LNCaP clone FGC (cell line): Measurements from ENCODE around the gene MMP17.

Experiments
- DNase-seq: peaks from one replicate; pipeline ENCODE4 v3.0.0-alpha.2; 2011; ENCODE audit warnings: low read depth
- H3K4me3 ChIP-seq: 2 replicates; pipeline ENCODE4 v1.5.1; 2011; ENCODE audit warnings: mild to moderate bottlenecking, low read depth, low read length, control low read depth
- TF ChIP-seq, protein P1 (sequence below): IDR thresholded peaks from 2 replicates; pipeline ENCODE4 v1.5.1; 2012; ENCODE audit warnings: mild to moderate bottlenecking; ENCODE audit not compliant: control insufficient read depth, insufficient read depth; ENCODE audit errors: extremely low read depth

MMP17 gene

DNA sequence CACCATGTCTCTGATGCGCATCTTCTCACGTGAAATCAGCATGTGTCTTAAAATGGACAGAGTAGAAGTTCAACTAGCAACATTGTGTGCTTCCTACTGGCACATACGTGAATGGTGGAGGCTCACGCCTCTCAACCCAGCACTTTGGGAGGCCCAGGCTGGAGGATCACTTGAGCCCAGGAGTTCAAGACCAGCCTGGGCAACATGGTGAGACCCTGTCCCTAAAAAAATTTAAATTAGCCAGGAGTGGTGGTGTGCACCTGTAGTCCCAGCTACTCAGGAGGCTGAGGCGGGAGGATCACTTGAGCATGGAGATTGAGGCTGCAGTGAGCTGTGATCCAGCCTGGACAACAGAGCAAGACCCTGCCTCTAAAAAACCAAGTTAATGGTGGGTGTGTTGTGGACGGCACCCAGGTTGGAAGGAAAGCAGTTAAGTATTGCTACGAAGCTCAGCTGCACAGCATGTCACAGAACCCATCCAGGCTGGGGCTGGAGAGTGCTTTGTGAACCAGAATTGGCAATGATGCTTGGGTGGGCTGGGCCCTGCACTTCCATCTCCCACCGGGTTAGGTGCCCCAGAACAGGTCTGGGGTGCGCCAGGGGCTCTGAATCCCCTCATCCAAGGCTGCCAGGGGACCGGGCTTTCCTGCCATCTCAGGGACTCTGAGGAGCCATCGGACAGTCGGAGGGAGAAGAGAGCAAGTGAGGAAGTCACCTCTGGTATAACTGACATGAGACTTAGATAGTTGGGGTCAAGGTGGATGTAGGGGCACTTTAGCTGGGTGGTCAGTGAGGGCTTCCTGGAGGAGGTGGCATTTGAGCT, 33.3 kb downstream of the MMP17 start:
- no peak for DNase-seq
- no peak overlapping the region for H3K4me3 ChIP-seq
- TF ChIP-seq, protein P1, sequence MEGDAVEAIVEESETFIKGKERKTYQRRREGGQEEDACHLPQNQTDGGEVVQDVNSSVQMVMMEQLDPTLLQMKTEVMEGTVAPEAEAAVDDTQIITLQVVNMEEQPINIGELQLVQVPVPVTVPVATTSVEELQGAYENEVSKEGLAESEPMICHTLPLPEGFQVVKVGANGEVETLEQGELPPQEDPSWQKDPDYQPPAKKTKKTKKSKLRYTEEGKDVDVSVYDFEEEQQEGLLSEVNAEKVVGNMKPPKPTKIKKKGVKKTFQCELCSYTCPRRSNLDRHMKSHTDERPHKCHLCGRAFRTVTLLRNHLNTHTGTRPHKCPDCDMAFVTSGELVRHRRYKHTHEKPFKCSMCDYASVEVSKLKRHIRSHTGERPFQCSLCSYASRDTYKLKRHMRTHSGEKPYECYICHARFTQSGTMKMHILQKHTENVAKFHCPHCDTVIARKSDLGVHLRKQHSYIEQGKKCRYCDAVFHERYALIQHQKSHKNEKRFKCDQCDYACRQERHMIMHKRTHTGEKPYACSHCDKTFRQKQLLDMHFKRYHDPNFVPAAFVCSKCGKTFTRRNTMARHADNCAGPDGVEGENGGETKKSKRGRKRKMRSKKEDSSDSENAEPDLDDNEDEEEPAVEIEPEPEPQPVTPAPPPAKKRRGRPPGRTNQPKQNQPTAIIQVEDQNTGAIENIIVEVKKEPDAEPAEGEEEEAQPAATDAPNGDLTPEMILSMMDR = no peak

DNA sequence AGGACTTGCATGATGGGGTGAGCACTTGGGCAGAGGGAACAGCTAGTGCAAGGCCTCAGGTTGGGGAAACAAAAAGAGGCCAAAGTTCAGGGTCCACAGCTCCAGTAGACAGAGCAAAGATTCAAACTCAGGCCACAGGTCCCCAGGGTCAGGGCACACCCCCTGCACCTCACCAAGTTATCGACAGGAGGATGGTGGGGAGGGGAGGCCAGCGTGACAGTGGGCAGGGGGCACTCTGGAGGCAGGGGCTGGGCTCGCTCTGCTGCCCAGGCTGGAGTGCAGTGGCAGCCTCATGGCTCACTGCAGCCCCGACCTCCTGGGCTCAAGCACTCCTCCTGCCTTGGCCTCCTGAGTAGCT, 33.9 kb downstream of the MMP17 start:
- DNase-seq = no peak
- TF ChIP-seq, protein P1 = no peak
- no peak overlapping the region for H3K4me3 ChIP-seq

DNA sequence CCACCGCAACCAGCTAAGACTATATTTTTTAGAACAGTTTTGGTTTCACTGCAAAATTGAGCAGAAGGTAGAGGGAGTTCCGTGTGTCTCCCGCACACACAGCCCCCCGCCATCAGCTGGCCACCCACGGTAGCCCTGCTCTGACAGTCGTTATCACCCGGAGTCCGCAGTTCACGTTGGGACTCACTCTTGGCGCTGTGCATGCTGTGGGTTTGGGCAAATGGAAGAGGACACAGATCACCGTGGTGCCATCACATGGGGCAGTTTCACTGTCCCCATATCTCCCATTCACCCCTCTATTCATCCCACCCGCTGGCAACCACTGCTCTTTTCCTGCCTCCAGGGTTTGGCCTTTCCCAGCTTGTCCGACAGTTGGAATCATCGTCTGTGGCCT, 34.4 kb downstream of the MMP17 start:
- no peak overlapping the region for H3K4me3 ChIP-seq
- TF ChIP-seq, protein P1 = no peak
- no peak for DNase-seq

DNA sequence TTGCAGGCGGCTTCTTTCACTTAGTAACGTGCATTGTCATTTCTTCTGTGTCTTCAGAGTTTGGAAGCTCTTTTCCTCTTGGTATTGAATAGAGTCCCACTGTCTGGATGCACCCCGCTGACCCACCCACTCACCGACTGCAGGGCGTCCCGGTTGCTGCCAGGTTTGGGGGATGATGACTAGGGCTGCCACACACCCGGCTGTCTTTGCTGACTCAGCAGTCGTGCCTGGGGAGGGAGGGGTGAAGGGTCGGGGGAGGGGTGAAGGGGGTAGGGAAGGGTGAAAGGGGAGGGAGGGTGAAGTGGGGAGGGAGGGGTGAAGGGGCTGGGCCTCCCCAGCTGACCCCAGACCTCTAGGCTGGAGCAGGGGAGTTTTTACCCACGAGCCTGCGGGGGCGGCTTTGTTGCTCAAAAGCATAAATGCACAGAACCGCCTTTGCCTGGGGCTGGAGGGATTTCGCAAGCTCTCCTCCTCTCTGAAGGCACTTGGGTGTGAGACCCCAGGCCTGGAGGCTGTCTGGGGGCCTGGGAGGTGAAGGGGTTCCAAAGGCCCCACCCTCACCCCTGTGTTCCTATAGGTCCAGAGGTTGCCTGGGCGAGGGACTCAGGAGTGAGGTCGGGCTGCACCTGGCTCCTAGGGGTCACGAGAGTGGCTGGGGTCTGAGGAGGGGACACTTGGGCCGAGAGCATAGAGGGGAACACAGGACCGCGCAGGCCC, 35.0 kb downstream of the MMP17 start:
- no peak for DNase-seq
- TF ChIP-seq, protein P1 = no peak
- no peak overlapping the region for H3K4me3 ChIP-seq

DNA sequence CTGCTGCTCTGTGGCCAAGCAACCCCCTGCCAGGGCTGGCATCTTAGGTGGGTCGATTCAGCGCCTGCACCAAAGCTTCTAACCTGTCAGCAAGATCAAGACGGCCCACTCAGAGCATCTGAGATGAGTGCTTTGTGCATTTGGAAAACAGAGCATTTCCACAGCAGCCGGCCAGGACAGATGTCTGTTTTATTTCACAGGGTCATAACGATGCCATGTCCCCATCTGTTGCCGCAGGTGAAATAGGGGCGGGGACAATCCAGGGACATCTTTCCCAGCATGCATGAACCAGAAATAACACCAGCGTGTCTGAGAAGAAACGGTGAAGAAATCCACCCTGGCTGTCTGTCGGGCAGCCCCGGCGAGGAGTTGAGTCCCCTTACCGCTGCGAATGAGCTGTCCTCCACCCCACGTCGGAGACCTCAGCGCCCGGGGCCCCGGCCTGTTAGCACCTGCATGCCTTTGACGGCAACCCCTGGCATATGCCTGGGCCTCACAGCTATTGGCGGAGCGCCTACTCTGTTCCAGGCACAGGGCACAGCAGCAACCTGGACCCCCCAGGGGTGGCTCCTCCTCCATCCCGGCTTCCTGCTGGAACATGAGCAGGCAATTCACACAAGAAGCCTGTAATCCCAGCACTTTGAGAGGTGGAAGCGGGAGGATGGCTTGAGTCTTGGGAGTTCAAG, 35.7 kb downstream of the MMP17 start:
- H3K4me3 ChIP-seq = no peak overlapping the region
- TF ChIP-seq, protein P1 = no peak
- no peak for DNase-seq

DNA sequence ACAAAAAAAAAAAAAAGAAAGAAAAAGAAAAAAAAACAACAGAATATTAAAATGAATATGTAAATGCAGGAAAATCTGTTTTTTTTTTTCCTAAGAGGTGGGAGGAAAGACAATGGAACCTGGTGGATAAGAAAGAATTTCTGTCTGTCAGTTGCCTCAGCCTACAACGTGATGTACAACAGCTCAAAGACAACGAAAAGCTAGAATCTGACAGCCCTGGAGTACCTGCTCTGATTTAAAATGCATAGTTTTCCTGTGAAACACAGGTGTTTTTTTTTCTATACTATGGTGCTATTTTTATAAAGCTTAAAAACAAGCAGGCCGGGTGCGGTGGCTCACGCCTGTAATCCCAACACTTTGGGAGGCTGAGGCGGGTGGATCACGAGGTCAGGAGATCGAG, 36.3 kb downstream of the MMP17 start:
- H3K4me3 ChIP-seq = no peak overlapping the region
- DNase-seq = no peak
- TF ChIP-seq, protein P1 = no peak
